K562 (cell line): ENCODE measurements around the gene ATF4. TPM values are rescaled to one million over a fixed set of nuclear protein-coding genes. Genes with fewer than 3 reads are reported as not detected.

ENCODE experiments used
- BCLAF1 ChIP-seq, 2 experiments: fragments of 450-650 bp in 1 of 2; IDR thresholded peaks; 2 replicates each; pipeline ENCODE4 v1.6.1; 2011 to 2017; ENCODE audit warnings: low read depth in 2 of 2, antibody characterized with exemption in 1 of 2, borderline replicate concordance in 1 of 2, low read length in 1 of 2, mild to moderate bottlenecking in 1 of 2, mixed read lengths in 1 of 2; ENCODE audit not compliant: control insufficient read depth in 1 of 2
- CBX3 ChIP-seq, 2 experiments: IDR thresholded peaks; 1 replicate in 1 of 2; 2 replicates in 1 of 2; pipeline ENCODE4 v1.6.1; 2012; ENCODE audit warnings: inconsistent platforms in 2 of 2, low read length in 2 of 2, borderline replicate concordance in 1 of 2, control low read depth in 1 of 2
- IFI16 ChIP-seq: fragments of 250-450 bp; sonication (Bioruptor Pico); IDR thresholded peaks from 2 replicates; pipeline ENCODE4 v2.1.2; 2022; ENCODE audit warnings: mild to moderate bottlenecking, inconsistent platforms
- MAZ ChIP-seq, 2 experiments: fragments of 450-650 bp in 1 of 2; sonication (generic) in 1 of 2; formaldehyde crosslinking; IDR thresholded peaks in 1 of 2; conservative IDR thresholded peaks in 1 of 2; 2 replicates each; pipeline versions ENCODE4 v1.4.0 to v1.5.0; 2020; ENCODE audit warnings: mild to moderate bottlenecking in 1 of 2, missing genetic modification reagents in 1 of 2
- NCOA4 ChIP-seq: fragments of 450-650 bp; IDR thresholded peaks from 2 replicates; pipeline ENCODE4 v1.6.1; 2018; ENCODE audit warnings: mild to moderate bottlenecking; ENCODE audit not compliant: partially characterized antibody
- NR4A1 ChIP-seq, 2 experiments: fragments of 250-450 bp in 1 of 2; fragments of 450-650 bp in 1 of 2; sonication (Bioruptor Pico) in 1 of 2; IDR thresholded peaks; 2 replicates each; pipeline versions ENCODE4 v1.4.0 to v1.6.1; 2016 to 2020; ENCODE audit warnings: mild to moderate bottlenecking in 2 of 2, missing compliant biosample characterization in 1 of 2, missing genetic modification characterization in 1 of 2, moderate library complexity in 1 of 2
- SRSF7 ChIP-seq: fragments of 200-400 bp; formaldehyde crosslinking; optimal IDR thresholded peaks from 2 replicates; pipeline ENCODE3; 2017; ENCODE audit warnings: mild to moderate bottlenecking, low read depth, low read length
- VEZF1 ChIP-seq: fragments of 200-800 bp; sonication (Bioruptor generic); IDR thresholded peaks from 2 replicates; pipeline ENCODE4 v1.6.1; 2017; ENCODE audit warnings: missing genetic modification characterization, missing compliant biosample characterization
- ZBTB7A ChIP-seq: IDR thresholded peaks from 2 replicates; pipeline ENCODE4 v1.6.1; 2011; ENCODE audit warnings: low read depth, mild to moderate bottlenecking, low read length, moderate library complexity, borderline replicate concordance; ENCODE audit not compliant: control insufficient read depth
- ZFP91 ChIP-seq: sonication (generic); formaldehyde crosslinking; IDR thresholded peaks from 2 replicates; pipeline ENCODE4 v1.8.0; 2022; ENCODE audit warnings: mild to moderate bottlenecking, missing genetic modification reagents
- ZNF165 ChIP-seq: fragments of 250-450 bp; sonication (Bioruptor Pico); IDR thresholded peaks from 2 replicates; pipeline ENCODE4 v1.4.0; 2020; ENCODE audit warnings: borderline replicate concordance
- ZNF592 ChIP-seq: fragments of 450-650 bp; IDR thresholded peaks from 2 replicates; pipeline ENCODE4 v1.6.1; 2017; ENCODE audit warnings: antibody characterized with exemption, mild to moderate bottlenecking
- polyA plus RNA-seq, 8 experiments: library from polyadenylated mRNA; depleted of rRNA in 4 of 8; stranded (reverse) in 5 of 8; unstranded in 3 of 8; fragments of >200 nt; fragmentation: Nextera tagmentation in 2 of 8; fragmentation: Illumina TruSeq in 1 of 8; extraction: Ambion mirVana in 2 of 8; extraction: Trizol in 1 of 8; gene quantifications; 2 replicates each; pipeline versions ENCODE4 v1.2.1 to v1.2.3, GENCODE V29; 2011 to 2014; ENCODE audit warnings: inconsistent platforms in 1 of 8, missing spikeins in 1 of 8
- total RNA-seq, 7 experiments: library from RNA; depleted of rRNA in 6 of 7; stranded (reverse); fragments of >200 nt in 6 of 7; fragmentation: Illumina TruSeq in 2 of 7; extraction: Trizol in 2 of 7; gene quantifications; 2 replicates each; pipeline versions ENCODE4 v1.2.1 to v1.2.3, GENCODE V29; 2011 to 2021; ENCODE audit warnings: low replicate concordance in 1 of 7

The ATF4 gene
- total and polyA plus RNA-seq, 9 of the 15 experiments (the other 6 are each of a cell fraction or from before 2014, with no cell fraction given) = 93.1 to 723 (median 355) TPM

- peak; percentile 75 for TF ChIP-seq ZNF592
- TF ChIP-seq NCOA4 = no peak
- TF ChIP-seq ZFP91 = no peak
- TF ChIP-seq ZNF165 (CRISPR knock-in tag) = no peak
- 0 out of 4 replicates have a peak, but pooled peaks have one; percentile 18 to 41 for TF ChIP-seq MAZ (CRISPR knock-in tag; conservative IDR thresholded peaks at IDR 0.05 in 1 of 2, IDR thresholded peaks at IDR 0.05 in 1 of 2)
- peak; percentile 65; the same call in 1 of the 2 replicates for TF ChIP-seq ZBTB7A
- no peak for TF ChIP-seq IFI16 (CRISPR knock-in tag)
- TF ChIP-seq VEZF1 (CRISPR knock-in tag) = peak; percentile 44
- 0 out of 3 replicates have a peak, but pooled peaks of 1 of the 2 experiments have one; percentile 14 for TF ChIP-seq CBX3 (IDR thresholded peaks at IDR 0.05; ENCODE audit: borderline replicate concordance in 1 of 2, low read length in 2 of 2)
- no peak for TF ChIP-seq NR4A1 (CRISPR knock-in tag; IDR thresholded peaks at IDR 0.05)
- no peak for TF ChIP-seq NR4A1 (tag; IDR thresholded peaks at IDR 0.05)
- no peak for TF ChIP-seq SRSF7
- TF ChIP-seq BCLAF1 (IDR thresholded peaks at IDR 0.05; ENCODE audit: borderline replicate concordance in 1 of 2, control insufficient read depth in 1 of 2, low read depth in 2 of 2, low read length in 1 of 2) = no peak
Observed at GRCh38 chr22:39472570-39473556, 47.5 kb upstream of the ATF4 start (continued).
